Motor neuron (in vitro differentiated cells): ENCODE measurements around the gene MTUS2. TPM values are rescaled to one million over a fixed set of nuclear protein-coding genes. Genes with fewer than 3 reads are reported as not detected.
"Not testable (repeated sequence)": the region's sequence is repeated elsewhere in the genome, so short reads cannot be mapped to it uniquely, and the experiment has no call there.

Experiments
- ATAC-seq, 8 experiments: fragments of 200-7000 bp; cut with Tn5 transposase; replicated peaks in 6 of 8; 2 replicates each; pipeline ENCODE4 v1.8.0; 2021; ENCODE audit warnings: mild to moderate bottlenecking in 8 of 8, moderate library complexity in 8 of 8
- H3K27ac ChIP-seq, 2 donors: fragments of 250-450 bp; sonication (Bioruptor Pico); 2 replicates each; pipeline ENCODE4 v1.9.0; 2021; ENCODE audit warnings: antibody characterized with exemption in 2 of 2, mild to moderate bottlenecking in 2 of 2, moderate library complexity in 1 of 2
- H3K4me1 ChIP-seq, 2 donors: fragments of 250-450 bp; sonication (Bioruptor Pico); replicated peaks in 1 of 2; 2 replicates each; pipeline ENCODE4 v1.6.1; 2021; ENCODE audit warnings: antibody characterized with exemption in 2 of 2, mild to moderate bottlenecking in 2 of 2, moderate library complexity in 1 of 2
- H3K4me3 ChIP-seq, 5 donors: fragments of 250-450 bp; sonication (Bioruptor Pico); 2 replicates each; pipeline ENCODE4 v1.9.0; 2021; ENCODE audit warnings: antibody characterized with exemption in 5 of 5, mild to moderate bottlenecking in 5 of 5, moderate library complexity in 4 of 5
- WGBS, 10 experiments: fragments of 450-650 bp; shearing (Covaris generic); methylation state at CpG; one replicate each; pipeline ENCODE4 v1.0.0; 2022; 5-methylcytosine and 5-hydroxymethylcytosine counted together
- in situ Hi-C, 9 experiments: fragments of 400-800 bp; cut with MboI; loops; one replicate each; pipeline ENCODE4 v1.15.0; 2021; ENCODE audit warnings: low sequenced_read_pairs in 9 of 9, low pct_unique_long_range_greater_than_20kb in 2 of 9; ENCODE audit not compliant: unreplicated experiment in 9 of 9
- total RNA-seq, 8 experiments: library from RNA; unstranded; fragments of 300-600 nt; gene quantifications; 2 replicates each; pipeline versions ENCODE4 v1.2.3 to v1.2.4, GENCODE V29; 2022

The MTUS2 gene
- total RNA-seq, 8 experiments from 2014 or later, result 1.1 to 9.6 (median 3.9) TPM

GRCh38 chr13:28976636-28977035, 156.5 kb downstream of the MTUS2 start:
- in situ Hi-C loops, result no loop called here
- peak in 3 of 8 experiments; percentile 87 to 91 (median 91) for ATAC-seq

GRCh38 chr13:28978574-28978973, 158.4 kb downstream of the MTUS2 start:
- WGBS, 10 experiments, result 0 to 100% (median 54%) methylated on average over 1 to 3 of the region's 3 CpGs; no CpG with 5 or more reads in 6 of the 10 experiments
- H3K4me3 ChIP-seq, result no peak overlapping the region
- H3K27ac ChIP-seq, result no peak overlapping the region
- in situ Hi-C loops, result no loop called here
- H3K4me1 ChIP-seq, result peaks cover 4 to 30% of the 10 kb centered on the region in 2 donors
- no peak for ATAC-seq

More at GRCh38 chr13:28976636-28977035, 156.5 kb downstream of the MTUS2 start:
- peaks cover 4 to 48% of the 10 kb centered on the region in 2 donors for H3K4me1 ChIP-seq
- no peak overlapping the region for H3K27ac ChIP-seq
- H3K4me3 ChIP-seq, result no peak overlapping the region

- no peak for ATAC-seq
- 44 to 100% (median 88%) methylated on average over 1 to 8 of the region's 9 CpGs; no CpG with 5 or more reads in 1 of the 10 experiments for WGBS, 10 experiments
- H3K27ac ChIP-seq, result no peak overlapping the region
- in situ Hi-C loops, result no loop called here
- peaks cover 0 to 11% of the 10 kb centered on the region in 2 donors for H3K4me1 ChIP-seq
- no peak overlapping the region for H3K4me3 ChIP-seq
Measured at GRCh38 chr13:28981530-28981929, 161.4 kb downstream of the MTUS2 start.

- ATAC-seq, result peak in 1 of 8 experiments; percentile 45
- 17 to 100% (median 72%) methylated on average over 1 to 3 of the region's 3 CpGs; no CpG with 5 or more reads in 2 of the 10 experiments for WGBS, 10 experiments
- in situ Hi-C loops, result no loop called here
Measured at GRCh38 chr13:28983641-28984040, 163.5 kb downstream of the MTUS2 start.

GRCh38 chr13:28984326-28984725, 164.2 kb downstream of the MTUS2 start:
- Histone ChIP-seq H3K4me3 (no peak overlapping the region), H3K27ac (no peak overlapping the region), H3K4me1 (no peaks in the 10 kb centered on the region)
- ATAC-seq, result no peak
- in situ Hi-C loops, result no loop called here
- WGBS, 10 experiments, result 13 to 91% (median 80%) methylated on average over 1 to 6 of the region's 8 CpGs; no CpG with 5 or more reads in 1 of the 10 experiments

More at GRCh38 chr13:28983641-28984040, 163.5 kb downstream of the MTUS2 start:
- Histone ChIP-seq H3K4me3 (no peak overlapping the region), H3K27ac (no peak overlapping the region), H3K4me1 (no peaks in the 10 kb centered on the region)

GRCh38 chr13:28984825-28985224, 164.7 kb downstream of the MTUS2 start:
- ATAC-seq, result no peak
- in situ Hi-C loops, result no loop called here
- Histone ChIP-seq H3K4me1 (no peaks in the 10 kb centered on the region), H3K4me3 (no peak overlapping the region), H3K27ac (no peak overlapping the region)
- WGBS, 10 experiments, result 47 to 100% (median 75%) methylated on average over 1 of the region's 1 CpG; no CpG with 5 or more reads in 3 of the 10 experiments

- 9 to 100% (median 17%) methylated on average over 1 to 2 of the region's 3 CpGs; no CpG with 5 or more reads in 5 of the 10 experiments for WGBS, 10 experiments
- H3K4me3 ChIP-seq, in situ Hi-C loops, ATAC-seq, H3K27ac ChIP-seq, H3K4me1 ChIP-seq: not testable (repeated sequence)
Measured at GRCh38 chr13:28990378-28990777, 170.2 kb downstream of the MTUS2 start.

- H3K4me3 ChIP-seq, result no peak overlapping the region
- no peaks in the 10 kb centered on the region for H3K4me1 ChIP-seq
- no peak overlapping the region for H3K27ac ChIP-seq
- ATAC-seq, result peak in 1 of 8 experiments; percentile 39
- in situ Hi-C loops, result no loop called here
Measured at GRCh38 chr13:28991764-28992163, 171.6 kb downstream of the MTUS2 start.

- peak in 3 of 8 experiments; percentile 61 to 71 (median 68) for ATAC-seq
- Histone ChIP-seq H3K27ac (no peak overlapping the region), H3K4me1 (no peaks in the 10 kb centered on the region), H3K4me3 (no peak overlapping the region)
- in situ Hi-C loops, result no loop called here
- WGBS, 10 experiments, result 7 to 100% (median 92%) methylated on average over 1 to 3 of the region's 3 CpGs; no CpG with 5 or more reads in 3 of the 10 experiments
Measured at GRCh38 chr13:29000826-29001225, 180.7 kb downstream of the MTUS2 start.

- Histone ChIP-seq H3K27ac (no peak overlapping the region), H3K4me3 (no peak overlapping the region), H3K4me1 (no peaks in the 10 kb centered on the region)
- in situ Hi-C loops, result no loop called here
- WGBS, 10 experiments, result 20 to 72% (median 58%) methylated on average over 1 to 8 of the region's 8 CpGs; no CpG with 5 or more reads in 1 of the 10 experiments
- ATAC-seq, result no peak
Measured at GRCh38 chr13:29005035-29005762, 185.1 kb downstream of the MTUS2 start.

- in situ Hi-C loops, result no loop called here
- ATAC-seq, result no peak
- WGBS, 10 experiments, result 20 to 94% (median 73%) methylated on average over 1 to 2 of the region's 2 CpGs
- no peak overlapping the region for H3K27ac ChIP-seq
- H3K4me1 ChIP-seq, result no peaks in the 10 kb centered on the region
- no peak overlapping the region for H3K4me3 ChIP-seq
Measured at GRCh38 chr13:29005763-29006120, 185.6 kb downstream of the MTUS2 start.

- 0 to 70% (median 40%) methylated on average over 2 of the region's 2 CpGs; no CpG with 5 or more reads in 6 of the 10 experiments for WGBS, 10 experiments
- no peak overlapping the region for H3K27ac ChIP-seq
- ATAC-seq, result no peak
- H3K4me1 ChIP-seq, result no peaks in the 10 kb centered on the region
- in situ Hi-C loops, result no loop called here
- H3K4me3 ChIP-seq, result no peak overlapping the region
Measured at GRCh38 chr13:29006359-29006850, 186.3 kb downstream of the MTUS2 start.

- 14 to 88% (median 72%) methylated on average over 1 to 4 of the region's 4 CpGs; no CpG with 5 or more reads in 1 of the 10 experiments for WGBS, 10 experiments
- no peaks in the 10 kb centered on the region for H3K4me1 ChIP-seq
- in situ Hi-C loops, result no loop called here
Measured at GRCh38 chr13:29008296-29008695, 188.2 kb downstream of the MTUS2 start.

More at GRCh38 chr13:29008296-29008695, 188.2 kb downstream of the MTUS2 start:
- Histone ChIP-seq H3K27ac (no peak overlapping the region), H3K4me3 (no peak overlapping the region)
- ATAC-seq, result peak in 3 of 8 experiments; percentile 66 to 75 (median 71)
